ENCODE measurements around the gene SYNGR4. TPM values are rescaled to one million over a fixed set of nuclear protein-coding genes. Genes with fewer than 3 reads are reported as not detected.

SYNGR4 gene
- total and polyA plus RNA-seq, 4 donors, result 0.35 to 0.76 TPM; not detected in 2

DNA sequence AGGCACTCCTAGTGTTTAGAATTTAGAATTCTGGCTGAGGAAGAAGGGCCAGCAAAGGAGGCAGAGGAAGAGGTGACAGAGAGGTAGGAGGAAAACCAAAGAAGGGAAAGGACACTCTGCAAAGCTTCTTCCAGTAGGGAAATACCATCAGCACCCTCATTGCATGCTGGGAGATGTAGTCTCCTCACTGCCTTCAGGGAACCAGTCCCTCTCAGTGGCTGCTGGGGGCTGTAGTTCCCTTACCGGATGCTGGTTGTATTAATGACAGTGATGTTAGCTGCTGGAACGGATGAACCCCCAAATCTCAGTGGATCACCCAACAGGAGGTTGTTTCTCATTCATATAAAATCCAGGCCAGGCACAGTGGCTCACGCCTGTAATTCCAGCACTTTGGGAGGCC lies 39.4 kb downstream of the SYNGR4 start:
- no peaks in the 10 kb centered on the region for H3K9me3 ChIP-seq (ENCODE audit: control insufficient read depth, insufficient read depth, low read length)
- 40% methylated on average over 1 of the region's 3 CpGs for WGBS (ENCODE audit: insufficient coverage)
- peak in 2 of 6 donors; percentile 76 to 92 for DNase-seq (ENCODE audit: low read depth in 4 of 6, low spot score in 6 of 6)
- no peaks in the 10 kb centered on the region for H3K27me3 ChIP-seq (ENCODE audit: control insufficient read depth, insufficient read depth, low read length)
- H3K4me1 ChIP-seq (ENCODE audit: control insufficient read depth, insufficient read depth, low read length), result peaks cover 6% of the 10 kb centered on the region
- H3K27ac ChIP-seq (ENCODE audit: low read depth, low read length), result no peak overlapping the region
- H3K4me3 ChIP-seq (ENCODE audit: low read depth, low read length), result no peak overlapping the region
- peaks cover 14% of the 10 kb centered on the region for H3K36me3 ChIP-seq (ENCODE audit: control insufficient read depth, insufficient read depth, low read length)

- Histone ChIP-seq H3K27ac (ENCODE audit: low read depth, low read length) (no peak overlapping the region), H3K27me3 (ENCODE audit: control insufficient read depth, insufficient read depth, low read length) (no peaks in the 10 kb centered on the region), H3K4me1 (ENCODE audit: control insufficient read depth, insufficient read depth, low read length) (peaks cover 6% of the 10 kb centered on the region), H3K9me3 (ENCODE audit: control insufficient read depth, insufficient read depth, low read length) (no peaks in the 10 kb centered on the region), H3K36me3 (ENCODE audit: control insufficient read depth, insufficient read depth, low read length) (peaks cover 10% of the 10 kb centered on the region), H3K4me3 (ENCODE audit: low read depth, low read length) (no peak overlapping the region)
- WGBS (ENCODE audit: insufficient coverage), result 92% methylated on average over 22 of the region's 27 CpGs
- DNase-seq (ENCODE audit: low read depth in 4 of 6, low spot score in 6 of 6), result no peak
These were observed 41.0 kb downstream of the SYNGR4 start for GRCh38 chr19:48405010-48405659.

GRCh38 chr19:48405850-48406249 lies 41.7 kb downstream of the SYNGR4 start:
- DNase-seq (ENCODE audit: low read depth in 4 of 6, low spot score in 6 of 6), result no peak
- Histone ChIP-seq H3K27me3 (ENCODE audit: control insufficient read depth, insufficient read depth, low read length) (no peaks in the 10 kb centered on the region), H3K36me3 (ENCODE audit: control insufficient read depth, insufficient read depth, low read length) (peaks cover 8% of the 10 kb centered on the region), H3K27ac (ENCODE audit: low read depth, low read length) (no peak overlapping the region), H3K9me3 (ENCODE audit: control insufficient read depth, insufficient read depth, low read length) (no peaks in the 10 kb centered on the region), H3K4me3 (ENCODE audit: low read depth, low read length) (no peak overlapping the region), H3K4me1 (ENCODE audit: control insufficient read depth, insufficient read depth, low read length) (peaks cover under 1% of the 10 kb centered on the region)
- WGBS (ENCODE audit: insufficient coverage), result 87% methylated on average over 13 of the region's 13 CpGs

- Histone ChIP-seq H3K27ac (ENCODE audit: low read depth, low read length) (no peak overlapping the region), H3K36me3 (ENCODE audit: control insufficient read depth, insufficient read depth, low read length) (peaks cover 25% of the 10 kb centered on the region), H3K4me1 (ENCODE audit: control insufficient read depth, insufficient read depth, low read length) (peaks cover 7% of the 10 kb centered on the region), H3K9me3 (ENCODE audit: control insufficient read depth, insufficient read depth, low read length) (no peaks in the 10 kb centered on the region), H3K4me3 (ENCODE audit: low read depth, low read length) (no peak overlapping the region), H3K27me3 (ENCODE audit: control insufficient read depth, insufficient read depth, low read length) (peaks cover 6% of the 10 kb centered on the region)
- 45% methylated on average over 21 of the region's 24 CpGs for WGBS (ENCODE audit: insufficient coverage)
- DNase-seq (ENCODE audit: low read depth in 4 of 6, low spot score in 6 of 6), result no peak
These were observed 49.9 kb downstream of the SYNGR4 start for GRCh38 chr19:48413879-48414587.

DNA sequence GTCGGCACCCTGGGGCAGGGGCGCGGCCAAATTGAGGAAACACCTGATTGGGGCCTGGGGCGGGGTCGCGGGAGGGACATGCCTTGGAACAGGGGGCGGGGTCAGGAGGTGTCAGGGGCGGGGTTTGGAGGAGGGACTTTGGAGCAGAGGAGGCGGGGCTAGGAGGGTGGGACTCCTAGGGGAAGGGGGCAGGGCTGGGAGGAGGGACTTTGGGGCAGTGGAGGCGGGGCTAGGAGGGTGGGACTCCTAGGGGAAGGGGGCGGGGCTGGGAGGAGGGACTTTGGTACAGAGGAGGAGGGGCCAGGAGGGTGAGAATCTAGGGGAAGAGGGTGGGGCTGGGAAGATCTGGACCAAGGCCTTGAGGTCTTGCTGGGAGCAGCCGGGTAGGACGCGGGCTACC lies 51.2 kb downstream of the SYNGR4 start:
- no peak overlapping the region for H3K4me3 ChIP-seq (ENCODE audit: low read depth, low read length)
- no peaks in the 10 kb centered on the region for H3K9me3 ChIP-seq (ENCODE audit: control insufficient read depth, insufficient read depth, low read length)
- H3K27me3 ChIP-seq (ENCODE audit: control insufficient read depth, insufficient read depth, low read length), result peaks cover 6% of the 10 kb centered on the region
- peaks cover 7% of the 10 kb centered on the region for H3K4me1 ChIP-seq (ENCODE audit: control insufficient read depth, insufficient read depth, low read length)
- no peak overlapping the region for H3K27ac ChIP-seq (ENCODE audit: low read depth, low read length)
- peak in 2 of 6 donors; percentile 38 to 52 for DNase-seq (ENCODE audit: low read depth in 4 of 6, low spot score in 6 of 6)
- WGBS (ENCODE audit: insufficient coverage), result 31% methylated on average over 12 of the region's 14 CpGs
- H3K36me3 ChIP-seq (ENCODE audit: control insufficient read depth, insufficient read depth, low read length), result peaks cover 36% of the 10 kb centered on the region

- DNase-seq (ENCODE audit: low read depth in 4 of 6, low spot score in 6 of 6), result no peak
- Histone ChIP-seq H3K27ac (ENCODE audit: low read depth, low read length) (no peak overlapping the region), H3K9me3 (ENCODE audit: control insufficient read depth, insufficient read depth, low read length) (no peaks in the 10 kb centered on the region), H3K36me3 (ENCODE audit: control insufficient read depth, insufficient read depth, low read length) (peaks cover 37% of the 10 kb centered on the region), H3K4me3 (ENCODE audit: low read depth, low read length) (no peak overlapping the region), H3K27me3 (ENCODE audit: control insufficient read depth, insufficient read depth, low read length) (peaks cover 6% of the 10 kb centered on the region), H3K4me1 (ENCODE audit: control insufficient read depth, insufficient read depth, low read length) (peaks cover 7% of the 10 kb centered on the region)
- WGBS (ENCODE audit: insufficient coverage), result 38% methylated on average over 30 of the region's 30 CpGs
These were observed 51.6 kb downstream of the SYNGR4 start for GRCh38 chr19:48415806-48416221.

GRCh38 chr19:48417421-48417820 lies 53.3 kb downstream of the SYNGR4 start:
- no peaks in the 10 kb centered on the region for H3K9me3 ChIP-seq (ENCODE audit: control insufficient read depth, insufficient read depth, low read length)
- DNase-seq (ENCODE audit: low read depth in 4 of 6, low spot score in 6 of 6), result no peak
- no peak overlapping the region for H3K4me3 ChIP-seq (ENCODE audit: low read depth, low read length)
- peaks cover 7% of the 10 kb centered on the region for H3K4me1 ChIP-seq (ENCODE audit: control insufficient read depth, insufficient read depth, low read length)
- H3K27ac ChIP-seq (ENCODE audit: low read depth, low read length), result no peak overlapping the region
- WGBS (ENCODE audit: insufficient coverage), result 73% methylated on average over 7 of the region's 7 CpGs
- H3K27me3 ChIP-seq (ENCODE audit: control insufficient read depth, insufficient read depth, low read length), result peaks cover 6% of the 10 kb centered on the region
- H3K36me3 ChIP-seq (ENCODE audit: control insufficient read depth, insufficient read depth, low read length), result peaks cover 46% of the 10 kb centered on the region

DNA sequence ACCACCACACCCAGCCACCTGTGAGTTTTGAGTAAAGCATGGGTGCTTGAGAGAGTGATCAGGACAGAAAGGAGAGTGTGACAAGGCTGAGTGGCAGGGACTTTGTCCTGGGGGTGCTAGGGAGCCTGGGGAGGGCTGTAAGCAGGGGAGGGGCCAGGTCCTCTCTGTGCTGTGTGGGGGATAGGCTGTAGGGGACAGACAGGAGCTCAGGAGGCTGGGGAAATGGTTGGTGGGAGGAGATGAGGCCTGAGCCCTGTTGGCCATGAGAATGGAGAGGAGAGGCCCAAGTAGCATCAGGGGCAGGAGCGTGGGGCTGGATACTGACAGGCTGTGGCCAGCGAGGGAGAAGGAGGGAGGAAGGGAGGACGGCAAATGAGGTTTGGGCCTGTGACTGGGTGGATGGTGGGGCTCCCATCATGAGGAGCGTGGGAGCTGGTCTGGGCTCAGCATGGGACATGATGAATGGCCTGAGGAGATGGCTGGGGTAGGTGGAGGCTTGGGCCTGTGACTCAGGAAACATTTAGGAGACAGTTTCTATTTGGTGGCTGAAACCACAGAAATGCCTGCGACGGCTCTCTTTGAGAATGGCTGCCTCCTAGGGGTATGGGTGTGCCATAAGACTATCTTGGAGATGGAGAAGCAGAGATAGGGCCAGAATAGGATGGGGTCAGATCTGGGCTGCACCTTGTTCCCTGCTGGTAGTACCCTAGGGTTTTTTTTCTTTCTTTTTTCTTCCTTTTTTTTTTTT lies 54.3 kb downstream of the SYNGR4 start:
- H3K4me3 ChIP-seq (ENCODE audit: low read depth, low read length), result no peak overlapping the region
- no peaks in the 10 kb centered on the region for H3K9me3 ChIP-seq (ENCODE audit: control insufficient read depth, insufficient read depth, low read length)
- peaks cover 7% of the 10 kb centered on the region for H3K4me1 ChIP-seq (ENCODE audit: control insufficient read depth, insufficient read depth, low read length)
- H3K27me3 ChIP-seq (ENCODE audit: control insufficient read depth, insufficient read depth, low read length), result peaks cover 6% of the 10 kb centered on the region
- 76% methylated on average over 6 of the region's 6 CpGs for WGBS (ENCODE audit: insufficient coverage)
- H3K36me3 ChIP-seq (ENCODE audit: control insufficient read depth, insufficient read depth, low read length), result peaks cover 53% of the 10 kb centered on the region
- no peak overlapping the region for H3K27ac ChIP-seq (ENCODE audit: low read depth, low read length)
- DNase-seq (ENCODE audit: low read depth in 4 of 6, low spot score in 6 of 6), result no peak

- DNase-seq (ENCODE audit: low read depth in 4 of 6, low spot score in 6 of 6), result peak in 2 of 6 donors; percentile 67 to 78
- H3K9me3 ChIP-seq (ENCODE audit: control insufficient read depth, insufficient read depth, low read length), result no peaks in the 10 kb centered on the region
- 64% methylated on average over 24 of the region's 31 CpGs for WGBS (ENCODE audit: insufficient coverage)
- H3K36me3 ChIP-seq (ENCODE audit: control insufficient read depth, insufficient read depth, low read length), result peaks cover 55% of the 10 kb centered on the region
- H3K4me1 ChIP-seq (ENCODE audit: control insufficient read depth, insufficient read depth, low read length), result peaks cover 6% of the 10 kb centered on the region
- H3K27me3 ChIP-seq (ENCODE audit: control insufficient read depth, insufficient read depth, low read length), result peaks cover 6% of the 10 kb centered on the region
- H3K27ac ChIP-seq (ENCODE audit: low read depth, low read length), result no peak overlapping the region
- no peak overlapping the region for H3K4me3 ChIP-seq (ENCODE audit: low read depth, low read length)
These were observed 55.2 kb downstream of the SYNGR4 start for GRCh38 chr19:48419158-48419920.

Measured in spinal cord (tissue), 10 donors.